Liver (tissue), 9 donors: ENCODE data around the gene COL4A1. TPM values are rescaled to one million over a fixed set of nuclear protein-coding genes. Genes with fewer than 3 reads are reported as not detected.

ENCODE experiments used
- DNase-seq: peaks from one replicate; pipeline ENCODE4 v3.0.0-alpha.2; 2017; ENCODE audit warnings: low spot score
- H3K27ac ChIP-seq, 2 donors: one replicate each; pipeline ENCODE4 v1.7.0; 2013; ENCODE audit warnings: inconsistent platforms in 2 of 2, low read length in 2 of 2, control low read depth in 1 of 2, low read depth in 1 of 2, mild to moderate bottlenecking in 1 of 2
- H3K27me3 ChIP-seq, 4 donors: one replicate each; pipeline versions ENCODE4 v1.6.1 to v1.7.0; 2013; ENCODE audit warnings: low read length in 3 of 4, inconsistent platforms in 1 of 4, mild to moderate bottlenecking in 1 of 4, moderate library complexity in 1 of 4; ENCODE audit not compliant: control insufficient read depth in 4 of 4, insufficient read depth in 4 of 4
- H3K36me3 ChIP-seq, 4 donors: one replicate each; pipeline versions ENCODE4 v1.6.1 to v1.7.0; 2013; ENCODE audit warnings: low read length in 3 of 4, mild to moderate bottlenecking in 3 of 4, low read depth in 1 of 4, moderate library complexity in 1 of 4; ENCODE audit not compliant: control insufficient read depth in 4 of 4, insufficient read depth in 3 of 4
- H3K4me1 ChIP-seq, 4 donors: one replicate each; pipeline versions ENCODE4 v1.6.1 to v1.7.0; 2013; ENCODE audit warnings: low read length in 3 of 4, mild to moderate bottlenecking in 3 of 4, moderate library complexity in 1 of 4; ENCODE audit not compliant: control insufficient read depth in 4 of 4, insufficient read depth in 4 of 4
- H3K4me3 ChIP-seq, 3 donors: one replicate each; pipeline versions ENCODE4 v1.6.1 to v1.7.0; 2013; ENCODE audit warnings: low read length in 3 of 3, control low read depth in 1 of 3, low read depth in 1 of 3, mild to moderate bottlenecking in 1 of 3
- H3K9ac ChIP-seq, 2 donors: one replicate each; pipeline ENCODE4 v1.7.0; 2013; ENCODE audit warnings: low read length in 2 of 2, mild to moderate bottlenecking in 2 of 2, moderate library complexity in 2 of 2, control low read depth in 1 of 2, low read depth in 1 of 2
- H3K9me3 ChIP-seq, 4 donors: one replicate each; pipeline versions ENCODE4 v1.6.1 to v1.7.0; 2013; ENCODE audit warnings: low read length in 3 of 4; ENCODE audit not compliant: control insufficient read depth in 4 of 4
- CTCF ChIP-seq: fragments of 150-350 bp; IDR thresholded peaks from 2 replicates; pipeline ENCODE4 v1.5.1; 2017; ENCODE audit warnings: improper control_type of control experiment, low read depth, low read length; ENCODE audit not compliant: missing input control
- EGR1 ChIP-seq, 2 donors: IDR thresholded peaks; 2 replicates each; pipeline ENCODE4 v1.6.1; 2016 to 2018; ENCODE audit warnings: antibody characterized with exemption in 2 of 2, low read depth in 2 of 2
- FOXA1 ChIP-seq: IDR thresholded peaks from 2 replicates; pipeline ENCODE4 v1.6.1; 2016; ENCODE audit warnings: antibody characterized with exemption
- FOXA2 ChIP-seq: IDR thresholded peaks from 2 replicates; pipeline ENCODE4 v1.6.1; 2016; ENCODE audit warnings: antibody characterized with exemption
- GABPA ChIP-seq, 2 donors: IDR thresholded peaks in 1 of 2; conservative IDR thresholded peaks in 1 of 2; 2 replicates each; pipeline ENCODE4 v1.6.1; 2016; ENCODE audit warnings: antibody characterized with exemption in 2 of 2, mild to moderate bottlenecking in 1 of 2, moderate library complexity in 1 of 2
- HNF4A ChIP-seq, 2 donors: conservative IDR thresholded peaks; 2 replicates each; pipeline ENCODE4 v1.6.1; 2016; ENCODE audit warnings: antibody characterized with exemption in 2 of 2, mild to moderate bottlenecking in 2 of 2
- HNF4G ChIP-seq: IDR thresholded peaks from 2 replicates; pipeline ENCODE4 v1.6.1; 2016; ENCODE audit warnings: antibody characterized with exemption
- JUND ChIP-seq, 2 donors: IDR thresholded peaks; 2 replicates each; pipeline ENCODE4 v1.6.1; 2016; ENCODE audit warnings: antibody characterized with exemption in 2 of 2
- NR2F2 ChIP-seq: IDR thresholded peaks from 2 replicates; pipeline ENCODE4 v1.6.1; 2016; ENCODE audit warnings: antibody characterized with exemption
- RAD21 ChIP-seq, 2 donors: IDR thresholded peaks; 2 replicates each; pipeline ENCODE4 v1.6.1; 2016; ENCODE audit warnings: antibody characterized with exemption in 2 of 2, mild to moderate bottlenecking in 2 of 2
- REST ChIP-seq: IDR thresholded peaks from 2 replicates; pipeline ENCODE4 v1.6.1; 2016; ENCODE audit warnings: antibody characterized with exemption, mild to moderate bottlenecking
- RXRA ChIP-seq, 2 donors: IDR thresholded peaks; 2 replicates each; pipeline ENCODE4 v1.6.1; 2017 to 2018; ENCODE audit warnings: antibody characterized with exemption in 2 of 2, mild to moderate bottlenecking in 1 of 2
- SP1 ChIP-seq: IDR thresholded peaks from 2 replicates; pipeline ENCODE4 v1.6.1; 2018; ENCODE audit warnings: antibody characterized with exemption, mild to moderate bottlenecking
- TAF1 ChIP-seq: conservative IDR thresholded peaks from 2 replicates; pipeline ENCODE4 v1.6.1; 2016; ENCODE audit warnings: antibody characterized with exemption, mild to moderate bottlenecking
- YY1 ChIP-seq: IDR thresholded peaks from 2 replicates; pipeline ENCODE4 v1.6.1; 2016; ENCODE audit warnings: antibody characterized with exemption, mild to moderate bottlenecking
- ZBTB33 ChIP-seq: IDR thresholded peaks from 2 replicates; pipeline ENCODE4 v1.6.1; 2016; ENCODE audit warnings: antibody characterized with exemption
- WGBS: extraction: QIAGEN DNeasy Blood & Tissue Kit; methylation state at CpG from one replicate; pipeline ENCODE4 v1.1.7; 2013; 5-methylcytosine and 5-hydroxymethylcytosine counted together
- polyA plus RNA-seq, 2 donors: library from polyadenylated mRNA; stranded (reverse) in 1 of 2; unstranded in 1 of 2; fragments of 200-250 nt in 1 of 2; fragments of >200 nt in 1 of 2; fragmentation: Nextera tagmentation in 1 of 2; extraction: Ambion mirVana in 1 of 2; gene quantifications; one replicate each; pipeline versions ENCODE4 v1.2.1 to v1.2.3, GENCODE V29; 2013 to 2015
- total RNA-seq, 2 donors: library from RNA; depleted of rRNA; stranded (reverse); fragments of >200 nt; gene quantifications; one replicate each; pipeline ENCODE4 v1.2.3, GENCODE V29; 2014
- TF ChIP-seq, protein P1 (sequence below): IDR thresholded peaks from 2 replicates; pipeline ENCODE4 v1.6.1; 2016; ENCODE audit warnings: antibody characterized with exemption
- TF ChIP-seq, protein P2 (sequence below): IDR thresholded peaks from 2 replicates; pipeline ENCODE4 v1.6.1; 2016; ENCODE audit warnings: antibody characterized with exemption
- donor health status: healthy.
- donor health status: healthy.
- donor health status: healthy.
- donor health status: healthy.
- donor health status: healthy.

The COL4A1 gene
- total and polyA plus RNA-seq, 4 donors = 5.0 to 68.5 (median 37.9) TPM

- no peak overlapping the region for H3K9ac ChIP-seq
- H3K27ac ChIP-seq = no peak overlapping the region
- no peak for TF ChIP-seq TAF1
- no peak for TF ChIP-seq RXRA (IDR thresholded peaks at IDR 0.05)
- no peak for TF ChIP-seq SP1
- no peak for TF ChIP-seq JUND (IDR thresholded peaks at IDR 0.05)
- TF ChIP-seq CTCF = no peak
- no peak for TF ChIP-seq RAD21 (IDR thresholded peaks at IDR 0.05)
- no peak for TF ChIP-seq HNF4G
- no peak for TF ChIP-seq ZBTB33
- TF ChIP-seq EGR1 (IDR thresholded peaks at IDR 0.05; ENCODE audit: low read depth in 2 of 2) = no peak
- no peak for TF ChIP-seq NR2F2
- TF ChIP-seq, protein P1, sequence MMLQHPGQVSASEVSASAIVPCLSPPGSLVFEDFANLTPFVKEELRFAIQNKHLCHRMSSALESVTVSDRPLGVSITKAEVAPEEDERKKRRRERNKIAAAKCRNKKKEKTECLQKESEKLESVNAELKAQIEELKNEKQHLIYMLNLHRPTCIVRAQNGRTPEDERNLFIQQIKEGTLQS = no peak
- no peak for TF ChIP-seq GABPA (IDR thresholded peaks at IDR 0.05 in 1 of 2, conservative IDR thresholded peaks at IDR 0.05 in 1 of 2)
- TF ChIP-seq HNF4A (conservative IDR thresholded peaks at IDR 0.05) = no peak
- TF ChIP-seq REST = no peak
- no peak for TF ChIP-seq YY1
- no peak for TF ChIP-seq FOXA2
- H3K27me3 ChIP-seq = no peaks in the 10 kb centered on the region
- H3K4me1 ChIP-seq = no peaks in the 10 kb centered on the region
- H3K9me3 ChIP-seq = no peaks in the 10 kb centered on the region
- WGBS = 72% methylated on average over 4 of the region's 4 CpGs
- no peak overlapping the region for H3K4me3 ChIP-seq
- no peak for DNase-seq
- no peaks in the 10 kb centered on the region for H3K36me3 ChIP-seq
These were observed 64.3 kb downstream of the COL4A1 start for GRCh38 chr13:110242615-110243014.

DNA sequence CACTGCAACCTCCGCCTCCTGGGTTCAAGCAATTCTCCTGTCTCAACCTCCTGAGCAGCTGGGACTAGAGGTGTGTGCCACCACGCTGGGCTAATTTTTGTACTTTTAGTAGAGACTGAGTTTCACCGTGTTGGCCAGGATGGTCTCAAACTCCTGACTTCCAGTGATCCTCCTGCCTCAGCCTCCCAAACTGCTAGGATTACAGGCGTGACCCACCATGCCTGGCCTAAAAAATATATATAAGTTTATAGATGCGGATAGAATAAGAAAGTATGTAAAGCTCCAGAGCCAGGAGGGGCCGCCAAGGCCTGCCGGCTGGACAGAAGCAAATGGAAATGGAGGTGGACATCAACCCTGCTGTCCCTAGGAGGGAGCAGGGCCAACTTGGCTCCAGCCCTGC, 66.0 kb downstream of the COL4A1 start:
- Histone ChIP-seq H3K36me3 (no peaks in the 10 kb centered on the region), H3K27me3 (no peaks in the 10 kb centered on the region), H3K4me1 (no peaks in the 10 kb centered on the region), H3K27ac (no peak overlapping the region), H3K4me3 (no peak overlapping the region), H3K9ac (no peak overlapping the region), H3K9me3 (no peaks in the 10 kb centered on the region)
- WGBS = 92% methylated on average over 7 of the region's 7 CpGs
- no peak for DNase-seq
- TF ChIP-seq TAF1 (no peak), FOXA1 (no peak), FOXA2 (no peak), REST (no peak), EGR1 (IDR thresholded peaks at IDR 0.05; ENCODE audit: low read depth in 2 of 2) (no peak), RXRA (IDR thresholded peaks at IDR 0.05) (no peak), RAD21 (IDR thresholded peaks at IDR 0.05) (no peak), GABPA (IDR thresholded peaks at IDR 0.05 in 1 of 2, conservative IDR thresholded peaks at IDR 0.05 in 1 of 2) (no peak), HNF4A (conservative IDR thresholded peaks at IDR 0.05) (no peak), NR2F2 (no peak), ZBTB33 (no peak), YY1 (no peak), SP1 (no peak)
- TF ChIP-seq, protein P2, sequence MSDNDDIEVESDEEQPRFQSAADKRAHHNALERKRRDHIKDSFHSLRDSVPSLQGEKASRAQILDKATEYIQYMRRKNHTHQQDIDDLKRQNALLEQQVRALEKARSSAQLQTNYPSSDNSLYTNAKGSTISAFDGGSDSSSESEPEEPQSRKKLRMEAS = no peak
- TF ChIP-seq, protein P1 = no peak
